Jurkat, Clone E6-1 (cell line): Measurements from ENCODE around the gene PLPP6.
"Not testable (repeated sequence)": the region's sequence is repeated elsewhere in the genome, so short reads cannot be mapped to it uniquely, and the experiment has no call there.

ENCODE experiments used
- DNase-seq: peaks from one replicate; pipeline ENCODE4 v3.0.0-alpha.2; 2011; ENCODE audit warnings: low read depth, low spot score
- H3K4me3 ChIP-seq: 2 replicates; pipeline ENCODE4 v1.5.1; 2011; ENCODE audit warnings: mild to moderate bottlenecking, low read length, control low read depth, moderate library complexity

PLPP6 gene

GRCh38 chr9:4660665-4661064 lies 1.4 kb upstream of the PLPP6 start:
- not testable (repeated sequence) for H3K4me3 ChIP-seq, DNase-seq

GRCh38 chr9:4661165-4661564 lies 929 bp upstream of the PLPP6 start:
- no peak overlapping the region for H3K4me3 ChIP-seq
- DNase-seq = no peak

GRCh38 chr9:4661611-4662010 lies 483 bp upstream of the PLPP6 start:
- no peak for DNase-seq
- peak overlapping the region; percentile 54 for H3K4me3 ChIP-seq

- H3K4me3 ChIP-seq = peak overlapping the region; percentile 54
- no peak for DNase-seq
Measured at GRCh38 chr9:4662989-4663792, 1.1 kb downstream of the PLPP6 start.

- no peak overlapping the region for H3K4me3 ChIP-seq
- no peak for DNase-seq
Measured at GRCh38 chr9:4663956-4664355, 1.9 kb downstream of the PLPP6 start.

GRCh38 chr9:4665357-4665756 lies 3.3 kb downstream of the PLPP6 start:
- DNase-seq = no peak
- no peak overlapping the region for H3K4me3 ChIP-seq

GRCh38 chr9:4666042-4666699 lies 4.1 kb downstream of the PLPP6 start, which contains the start of gene SPATA6L:
Gene SPATA6L, minus strand, starts transcription at chr9:4666480. Its CDS starts 230 bp downstream, at chr9:4666250.
- H3K4me3 ChIP-seq = no peak within 1 kb of the TSS
- DNase-seq = no peak

GRCh38 chr9:4667681-4668080 lies 5.6 kb downstream of the PLPP6 start:
- peak; percentile 51 for DNase-seq
- H3K4me3 ChIP-seq = no peak overlapping the region

- DNase-seq = no peak
- H3K4me3 ChIP-seq = no peak overlapping the region
Measured at GRCh38 chr9:4668604-4669003, 6.5 kb downstream of the PLPP6 start.

GRCh38 chr9:4669890-4670289 lies 7.8 kb downstream of the PLPP6 start:
- no peak for DNase-seq
- no peak overlapping the region for H3K4me3 ChIP-seq

- no peak for DNase-seq
- H3K4me3 ChIP-seq = no peak overlapping the region
Measured at GRCh38 chr9:4670591-4670990, 8.5 kb downstream of the PLPP6 start.

- H3K4me3 ChIP-seq = no peak overlapping the region
- DNase-seq = no peak
Measured at GRCh38 chr9:4671737-4672136, 9.6 kb downstream of the PLPP6 start.

GRCh38 chr9:4674783-4675182 lies 12.7 kb downstream of the PLPP6 start:
- DNase-seq = no peak
- no peak overlapping the region for H3K4me3 ChIP-seq

GRCh38 chr9:4677392-4677791 lies 15.3 kb downstream of the PLPP6 start:
- H3K4me3 ChIP-seq = no peak overlapping the region
- no peak for DNase-seq

- DNase-seq = peak; percentile 46
- H3K4me3 ChIP-seq = peak overlapping the region; percentile 86
Measured at GRCh38 chr9:4678679-4679267, 16.7 kb downstream of the PLPP6 start.

- peak; percentile 93 for DNase-seq
- peak within 1 kb of the TSS; percentile 86 for H3K4me3 ChIP-seq
Measured at GRCh38 chr9:4679268-4680172, 17.4 kb downstream of the PLPP6 start, which contains the start of gene CDC37L1. Gene CDC37L1, plus strand, starts transcription at chr9:4679569. Its CDS starts 199 bp downstream, at chr9:4679768.

GRCh38 chr9:4680173-4680525 lies 18.1 kb downstream of the PLPP6 start:
- DNase-seq = no peak
- H3K4me3 ChIP-seq = peak overlapping the region; percentile 86

GRCh38 chr9:4680750-4681149 lies 18.7 kb downstream of the PLPP6 start:
- DNase-seq = no peak
- peak overlapping the region; percentile 86 for H3K4me3 ChIP-seq

- H3K4me3 ChIP-seq = no peak overlapping the region
- no peak for DNase-seq
Measured at GRCh38 chr9:4684820-4685219, 22.7 kb downstream of the PLPP6 start.
